ENCODE measurements around the gene DDX31.
"Not testable (repeated sequence)": the region's sequence is repeated elsewhere in the genome, so short reads cannot be mapped to it uniquely, and the experiment has no call there.

Gene DDX31

GRCh38 chr9:132577119-132577518, 92.7 kb downstream of the DDX31 start:
- Mint-ChIP-seq H3K27me3 (peaks cover 77% of the 10 kb centered on the region), H3K4me3 (no peak overlapping the region), H3K9me3 (no peaks in the 10 kb centered on the region), H3K4me1 (ENCODE audit: low read depth) (peaks cover 8% of the 10 kb centered on the region), H3K27ac (no peak overlapping the region), H3K36me3 (ENCODE audit: low read depth) (no peaks in the 10 kb centered on the region)

DNA sequence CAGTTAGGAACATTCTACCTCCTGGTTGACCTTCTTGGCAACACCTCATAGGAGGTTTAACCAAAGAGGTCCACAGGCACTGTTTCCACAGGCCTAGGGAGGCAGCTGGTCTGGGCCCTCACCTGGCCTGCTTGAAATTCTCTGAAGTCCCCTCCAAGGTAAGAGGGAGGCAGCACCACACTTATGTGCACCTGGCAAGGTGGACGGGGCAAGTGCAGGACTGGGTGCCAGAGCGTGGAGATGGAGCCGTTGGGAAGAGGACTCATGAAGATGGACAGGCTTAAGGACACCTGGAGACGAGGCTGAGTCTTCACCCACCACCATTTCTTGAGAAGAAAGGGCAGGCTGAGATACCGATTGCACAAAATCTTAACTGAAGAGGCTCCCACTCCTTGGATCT, 94.0 kb downstream of the DDX31 start:
- Mint-ChIP-seq H3K27me3 (peaks cover 69% of the 10 kb centered on the region), H3K36me3 (ENCODE audit: low read depth) (no peaks in the 10 kb centered on the region), H3K27ac (no peak overlapping the region), H3K4me3 (no peak overlapping the region), H3K4me1 (ENCODE audit: low read depth) (no peaks in the 10 kb centered on the region), H3K9me3 (no peaks in the 10 kb centered on the region)

- Mint-ChIP-seq H3K4me3 (no peak overlapping the region), H3K27ac (no peak overlapping the region)
Observed at GRCh38 chr9:132575005-132575609, 94.7 kb downstream of the DDX31 start.

DNA sequence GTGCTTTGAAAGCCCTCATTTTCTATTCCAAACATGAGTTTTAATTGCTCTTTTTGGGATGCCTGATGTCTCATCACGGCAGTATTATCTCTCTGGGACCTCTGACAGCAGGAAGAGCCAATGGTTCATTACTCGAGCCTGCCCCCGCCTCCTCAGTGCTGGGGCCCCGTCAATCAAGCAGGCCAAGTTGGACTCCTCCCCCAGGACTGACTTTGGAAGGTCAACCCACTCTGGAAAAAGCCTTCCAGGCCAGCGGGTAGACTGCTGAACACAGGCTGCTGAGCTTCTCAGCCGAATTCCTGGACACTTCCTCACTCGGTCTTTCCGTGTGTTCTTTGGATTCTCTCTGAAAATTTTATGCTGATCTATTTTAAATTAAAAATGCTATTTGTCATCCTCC, 96.9 kb downstream of the DDX31 start:
- Mint-ChIP-seq H3K27me3 (peaks cover 45% of the 10 kb centered on the region), H3K9me3 (no peaks in the 10 kb centered on the region), H3K4me1 (ENCODE audit: low read depth) (no peaks in the 10 kb centered on the region), H3K4me3 (no peak overlapping the region), H3K27ac (no peak overlapping the region), H3K36me3 (ENCODE audit: low read depth) (no peaks in the 10 kb centered on the region)

More at GRCh38 chr9:132575005-132575609, 94.7 kb downstream of the DDX31 start:
- peaks cover 66% of the 10 kb centered on the region for H3K27me3 Mint-ChIP-seq
- no peaks in the 10 kb centered on the region for H3K36me3 Mint-ChIP-seq (ENCODE audit: low read depth)
- no peaks in the 10 kb centered on the region for H3K4me1 Mint-ChIP-seq (ENCODE audit: low read depth)
- H3K9me3 Mint-ChIP-seq, result no peaks in the 10 kb centered on the region

DNA sequence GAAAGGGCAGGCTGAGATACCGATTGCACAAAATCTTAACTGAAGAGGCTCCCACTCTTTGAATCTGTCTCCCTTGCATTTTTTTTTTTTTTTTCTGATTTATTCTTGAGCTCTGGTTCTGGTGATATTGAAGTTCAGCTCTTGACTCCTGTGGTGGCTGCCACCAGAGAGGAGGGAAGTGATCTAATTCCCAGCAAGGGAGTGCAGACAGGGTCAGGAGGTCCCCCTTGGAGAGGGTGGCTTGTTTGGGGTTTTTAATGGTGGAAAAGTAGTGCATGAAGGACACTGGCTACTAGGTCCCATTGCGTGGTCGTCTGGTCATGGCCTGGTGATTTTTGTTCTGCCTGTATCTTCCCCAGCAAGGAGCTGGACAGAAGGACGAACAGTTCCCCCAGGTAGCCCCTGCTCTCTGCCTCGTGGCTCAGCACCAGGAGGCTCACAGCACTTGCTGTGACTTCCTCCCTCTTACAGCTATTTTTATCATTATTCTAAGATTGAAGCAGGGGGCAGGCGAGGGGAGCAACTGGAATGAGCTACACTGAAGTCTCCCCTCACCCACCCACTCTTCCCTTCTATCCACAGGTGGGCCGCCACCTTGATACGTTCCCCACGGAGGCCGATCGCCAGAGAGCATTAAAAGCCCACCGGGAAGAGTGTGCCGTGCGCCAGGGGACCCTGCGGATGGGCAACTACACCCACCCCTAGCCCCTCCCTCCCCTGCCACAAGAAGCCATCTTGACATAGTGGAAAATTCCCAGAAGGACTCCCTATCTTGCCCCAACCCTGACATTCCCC, 97.8 kb downstream of the DDX31 start:
- H3K4me1 Mint-ChIP-seq (ENCODE audit: low read depth), result no peaks in the 10 kb centered on the region
- H3K27ac Mint-ChIP-seq, result no peak overlapping the region
- peaks cover 42% of the 10 kb centered on the region for H3K27me3 Mint-ChIP-seq
- H3K4me3 Mint-ChIP-seq, result no peak overlapping the region
- H3K9me3 Mint-ChIP-seq, result no peaks in the 10 kb centered on the region
- H3K36me3 Mint-ChIP-seq (ENCODE audit: low read depth), result no peaks in the 10 kb centered on the region

DNA sequence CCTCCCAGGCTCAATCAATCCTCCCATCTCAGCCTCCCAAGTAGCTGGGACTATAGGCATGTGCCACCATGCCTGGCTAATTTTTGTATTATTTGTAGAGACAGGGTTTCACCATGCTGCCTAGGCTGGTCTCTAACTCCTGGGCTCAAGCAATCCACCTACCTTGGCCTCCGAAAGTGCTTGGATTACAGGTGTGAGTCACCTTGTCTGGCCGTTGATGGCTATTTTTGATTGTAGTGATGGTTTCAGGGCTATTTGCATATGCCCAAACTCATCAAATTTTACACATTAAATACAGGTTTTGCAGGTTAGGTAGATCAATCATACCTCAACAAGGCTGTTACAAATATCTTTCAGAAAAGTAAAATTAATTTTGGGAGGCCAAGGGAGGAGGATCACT, 101.0 kb downstream of the DDX31 start:
- peaks cover 24% of the 10 kb centered on the region for H3K27me3 Mint-ChIP-seq
- H3K27ac Mint-ChIP-seq; H3K9me3 Mint-ChIP-seq; H3K36me3 Mint-ChIP-seq (ENCODE audit: low read depth); H3K4me3 Mint-ChIP-seq; H3K4me1 Mint-ChIP-seq (ENCODE audit: low read depth): not testable (repeated sequence)

DNA sequence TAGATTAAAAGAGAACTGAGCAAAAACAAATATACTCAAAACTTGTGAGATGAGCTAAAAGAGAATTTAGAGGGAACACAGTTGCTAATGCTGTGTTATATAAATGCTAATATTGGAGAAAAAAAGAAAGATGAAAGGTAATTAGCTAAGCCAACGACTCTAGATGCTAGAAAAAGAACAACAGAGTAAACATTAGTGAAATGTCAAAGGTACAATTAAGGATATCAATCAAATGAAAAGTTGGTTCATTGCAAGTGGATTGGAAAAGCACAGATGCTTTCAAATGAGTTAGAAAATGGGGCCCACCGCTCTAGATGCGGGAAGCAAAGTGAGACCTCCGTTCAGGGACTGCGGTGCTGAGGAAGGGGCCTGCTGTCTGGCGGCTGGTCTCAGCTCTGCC, 105.3 kb downstream of the DDX31 start:
- Mint-ChIP-seq H3K4me3 (no peak overlapping the region), H3K4me1 (ENCODE audit: low read depth) (no peaks in the 10 kb centered on the region), H3K9me3 (no peaks in the 10 kb centered on the region), H3K27me3 (peaks cover 30% of the 10 kb centered on the region), H3K36me3 (ENCODE audit: low read depth) (no peaks in the 10 kb centered on the region), H3K27ac (no peak overlapping the region)

- Mint-ChIP-seq H3K27me3 (peaks cover 29% of the 10 kb centered on the region), H3K36me3 (ENCODE audit: low read depth) (no peaks in the 10 kb centered on the region), H3K4me1 (ENCODE audit: low read depth) (no peaks in the 10 kb centered on the region), H3K4me3 (no peak overlapping the region), H3K9me3 (no peaks in the 10 kb centered on the region), H3K27ac (no peak overlapping the region)
Observed at GRCh38 chr9:132562306-132562573, 107.5 kb downstream of the DDX31 start.

DNA sequence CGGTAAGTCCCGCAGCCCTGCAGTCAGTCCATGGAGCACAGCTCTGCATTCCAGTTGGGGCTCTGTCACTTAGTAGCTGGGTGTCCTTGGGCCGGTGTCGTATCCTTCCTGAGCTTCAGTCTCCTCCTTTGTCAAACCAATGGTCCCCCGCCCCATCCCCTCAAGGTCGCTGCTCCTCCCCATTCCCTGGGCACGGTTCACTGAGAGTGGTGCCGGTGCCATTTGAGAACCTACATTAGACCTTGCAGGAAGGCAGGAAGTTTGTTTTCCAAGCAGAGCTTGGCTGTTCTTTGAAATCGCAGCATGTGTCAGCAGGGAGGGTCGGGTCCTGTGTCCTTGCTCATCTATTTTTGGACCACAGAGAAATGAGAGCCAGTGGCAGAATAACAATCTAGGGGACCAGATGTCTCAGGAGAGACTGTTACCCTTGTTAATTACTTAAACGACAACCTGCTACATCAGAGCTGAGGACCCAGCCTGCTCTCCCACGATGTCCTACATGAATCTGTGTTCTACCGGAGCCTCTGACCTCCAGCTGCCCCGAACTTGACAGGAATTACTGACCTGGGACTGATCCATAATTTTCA, 109.1 kb downstream of the DDX31 start:
- H3K4me1 Mint-ChIP-seq (ENCODE audit: low read depth), result no peaks in the 10 kb centered on the region
- H3K9me3 Mint-ChIP-seq, result no peaks in the 10 kb centered on the region
- no peaks in the 10 kb centered on the region for H3K36me3 Mint-ChIP-seq (ENCODE audit: low read depth)
- H3K4me3 Mint-ChIP-seq, result no peak overlapping the region
- H3K27me3 Mint-ChIP-seq, result peaks cover 37% of the 10 kb centered on the region
- no peak overlapping the region for H3K27ac Mint-ChIP-seq

- Mint-ChIP-seq H3K27ac (no peak overlapping the region), H3K4me1 (ENCODE audit: low read depth) (no peaks in the 10 kb centered on the region), H3K4me3 (no peak overlapping the region), H3K36me3 (ENCODE audit: low read depth) (no peaks in the 10 kb centered on the region), H3K27me3 (peaks cover 43% of the 10 kb centered on the region), H3K9me3 (no peaks in the 10 kb centered on the region)
Observed at GRCh38 chr9:132559711-132560110, 110.1 kb downstream of the DDX31 start.

DNA sequence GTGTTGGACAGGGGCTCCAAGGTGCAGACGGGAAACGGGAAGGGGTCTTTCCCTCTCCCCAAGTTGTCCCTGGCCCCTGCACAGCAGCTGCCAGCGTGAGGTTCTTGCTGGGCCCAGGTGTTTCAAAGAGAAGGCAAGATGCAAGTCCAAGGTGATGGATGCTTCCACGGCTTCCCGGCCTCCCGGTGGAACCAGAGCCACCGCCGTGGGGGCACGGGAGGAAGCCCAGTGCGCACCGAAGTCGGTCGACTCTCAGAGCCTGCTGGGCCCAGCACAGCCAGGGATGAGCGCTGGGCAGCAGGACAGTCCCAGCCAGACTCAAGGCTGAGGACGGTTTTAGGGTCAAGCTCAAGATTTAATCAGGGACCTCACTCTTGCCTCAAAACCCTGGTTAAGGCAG, 112.6 kb downstream of the DDX31 start:
- Mint-ChIP-seq H3K9me3 (no peaks in the 10 kb centered on the region), H3K27ac (no peak overlapping the region), H3K27me3 (peaks cover 29% of the 10 kb centered on the region), H3K4me1 (ENCODE audit: low read depth) (no peaks in the 10 kb centered on the region), H3K4me3 (no peak overlapping the region), H3K36me3 (ENCODE audit: low read depth) (no peaks in the 10 kb centered on the region)

GRCh38 chr9:132556714-132557113, 113.1 kb downstream of the DDX31 start:
- Mint-ChIP-seq H3K4me3 (no peak overlapping the region), H3K27me3 (peaks cover 26% of the 10 kb centered on the region), H3K9me3 (no peaks in the 10 kb centered on the region)

GRCh38 chr9:132556235-132556634, 113.5 kb downstream of the DDX31 start:
- no peak overlapping the region for H3K4me3 Mint-ChIP-seq
- H3K36me3 Mint-ChIP-seq (ENCODE audit: low read depth), result no peaks in the 10 kb centered on the region
- H3K4me1 Mint-ChIP-seq (ENCODE audit: low read depth), result no peaks in the 10 kb centered on the region
- peaks cover 26% of the 10 kb centered on the region for H3K27me3 Mint-ChIP-seq
- H3K27ac Mint-ChIP-seq, result no peak overlapping the region
- no peaks in the 10 kb centered on the region for H3K9me3 Mint-ChIP-seq

More at GRCh38 chr9:132556714-132557113, 113.1 kb downstream of the DDX31 start:
- Mint-ChIP-seq H3K4me1 (ENCODE audit: low read depth) (no peaks in the 10 kb centered on the region), H3K27ac (no peak overlapping the region), H3K36me3 (ENCODE audit: low read depth) (no peaks in the 10 kb centered on the region)

GRCh38 chr9:132555528-132555927, 114.3 kb downstream of the DDX31 start:
- Mint-ChIP-seq H3K27ac (no peak overlapping the region), H3K4me3 (no peak overlapping the region), H3K36me3 (ENCODE audit: low read depth) (no peaks in the 10 kb centered on the region), H3K9me3 (no peaks in the 10 kb centered on the region), H3K4me1 (ENCODE audit: low read depth) (no peaks in the 10 kb centered on the region), H3K27me3 (peaks cover 22% of the 10 kb centered on the region)

GRCh38 chr9:132554755-132555154, 115.0 kb downstream of the DDX31 start:
- Mint-ChIP-seq H3K36me3 (ENCODE audit: low read depth) (no peaks in the 10 kb centered on the region), H3K4me3 (no peak overlapping the region), H3K9me3 (no peaks in the 10 kb centered on the region), H3K27me3 (peaks cover 19% of the 10 kb centered on the region), H3K27ac (no peak overlapping the region), H3K4me1 (ENCODE audit: low read depth) (no peaks in the 10 kb centered on the region)

GRCh38 chr9:132552041-132552440, 117.7 kb downstream of the DDX31 start:
- Mint-ChIP-seq H3K4me3 (no peak overlapping the region), H3K27ac (no peak overlapping the region), H3K27me3 (peaks cover 14% of the 10 kb centered on the region), H3K9me3 (no peaks in the 10 kb centered on the region), H3K36me3 (ENCODE audit: low read depth) (no peaks in the 10 kb centered on the region), H3K4me1 (ENCODE audit: low read depth) (no peaks in the 10 kb centered on the region)

Measured in stimulated activated naive CD8-positive, alpha-beta T cell treated with anti-CD3 and anti-CD28 coated beads, Interleukin-15, Interleukin-2, amounts not matched to agents 100 ng/mL and 50 ng/mL, for 24 hours (primary cell).